ENCODE data around the gene COA1. TPM values are rescaled to one million over a fixed set of nuclear protein-coding genes. Genes with fewer than 3 reads are reported as not detected.
"Not testable (repeated sequence)": the region's sequence is repeated elsewhere in the genome, so short reads cannot be mapped to it uniquely, and the experiment has no call there.

The COA1 gene
- total RNA-seq, 1 experiment from 2014 or later = 65.5 TPM

DNA sequence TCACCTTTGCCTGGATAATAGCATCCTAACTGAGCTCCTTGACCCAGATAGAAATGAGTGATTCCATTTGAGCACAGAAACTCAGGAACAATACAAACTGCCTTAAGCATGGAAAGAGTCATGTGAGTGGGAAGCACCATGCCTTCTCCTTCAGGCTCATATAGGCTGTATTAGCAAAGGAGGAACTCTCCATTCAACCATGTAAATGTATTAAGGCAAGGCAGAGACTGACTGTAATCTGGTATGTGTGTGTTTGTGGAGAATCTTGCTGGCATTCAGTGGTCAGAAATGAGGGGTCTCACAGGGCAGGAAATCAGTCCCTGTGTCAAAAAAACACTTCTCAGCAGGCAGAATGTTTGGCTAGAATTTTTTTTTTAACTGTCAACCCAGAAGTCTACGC is 40.2 kb downstream of the COA1 start:
- POLR2A ChIA-PET = no interaction called here
- CTCF ChIA-PET = interaction anchor here (1.6 kb wide), 1 partner anchor 106 kb away, joined by 4 read pairs; the partner anchor contains the start of gene STK17A
- H3K27ac ChIP-seq (ENCODE audit: low read length) = no peak overlapping the region

DNA sequence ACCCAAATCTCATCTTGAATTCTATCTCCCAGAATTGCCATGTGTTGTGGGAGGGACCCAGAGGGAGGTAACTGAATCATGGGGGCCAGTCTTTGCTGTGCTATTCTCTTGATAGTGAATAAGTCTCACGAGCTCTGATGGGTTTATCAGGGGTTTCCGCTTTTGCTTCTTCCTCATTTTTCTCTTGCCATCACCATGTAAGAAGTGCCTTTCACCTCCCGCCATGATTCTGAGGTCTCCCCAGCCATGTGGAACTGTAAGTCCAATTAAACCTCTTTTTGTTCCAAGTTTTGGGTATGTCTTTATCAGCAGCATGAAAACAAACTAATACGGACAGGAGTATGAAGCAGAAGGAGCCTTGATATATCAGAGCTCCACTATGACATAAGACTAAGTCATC is 41.5 kb downstream of the COA1 start:
- ATAC-seq; H3K27ac ChIP-seq (ENCODE audit: low read length); H3K36me3 ChIP-seq (ENCODE audit: control insufficient read depth, insufficient read depth, low read length); H3K27me3 ChIP-seq (ENCODE audit: control insufficient read depth, insufficient read depth, low read length); H3K4me1 ChIP-seq (ENCODE audit: control insufficient read depth, insufficient read depth, low read length); BruUV-seq (replicated peaks); H3K4me3 ChIP-seq (ENCODE audit: low read depth in 2 of 2, low read length in 2 of 2); DNase-seq (ENCODE audit: low read depth, low spot score); POLR2A ChIA-PET; in situ Hi-C loops (cut with HindIII; ENCODE audit: low pct_unique_long_range_greater_than_20kb, low sequenced_read_pairs); intact Hi-C loops (cut with micrococcal nuclease; ENCODE audit: unreplicated experiment): not testable (repeated sequence)
- CTCF ChIA-PET = interaction anchor here (1.6 kb wide), 1 partner anchor 105 kb away, joined by 4 read pairs; the partner anchor contains the start of gene STK17A
- H3K9me3 ChIP-seq (ENCODE audit: control insufficient read depth, insufficient read depth, low read depth, low read length) = peaks cover 25% of the 10 kb centered on the region; the same call in 1 of the 2 replicates

More for the DNA sequence above, 40.2 kb downstream of the COA1 start:
- no TSS peak for BruUV-seq (replicated peaks)
- Histone ChIP-seq H3K4me1 (ENCODE audit: control insufficient read depth, insufficient read depth, low read length) (no peaks in the 10 kb centered on the region), H3K27me3 (ENCODE audit: control insufficient read depth, insufficient read depth, low read length) (no peaks in the 10 kb centered on the region), H3K4me3 (ENCODE audit: low read depth in 2 of 2, low read length in 2 of 2) (no peak overlapping the region), H3K36me3 (ENCODE audit: control insufficient read depth, insufficient read depth, low read length) (no peaks in the 10 kb centered on the region), H3K9me3 (ENCODE audit: control insufficient read depth, insufficient read depth, low read depth, low read length) (peaks cover 25% of the 10 kb centered on the region; the same call in 1 of the 2 replicates)
- TF ChIP-seq POLR2AphosphoS5 (IDR thresholded peaks at IDR 0.05; ENCODE audit: low read depth, low read length) (no peak), SIN3A (IDR thresholded peaks at IDR 0.05; ENCODE audit: borderline replicate concordance, insufficient read depth, low read depth, low read length) (no peak), TCF7L2 (IDR thresholded peaks at IDR 0.05; ENCODE audit: low read depth, low read length) (no peak)
- TF ChIP-seq, protein P1, sequence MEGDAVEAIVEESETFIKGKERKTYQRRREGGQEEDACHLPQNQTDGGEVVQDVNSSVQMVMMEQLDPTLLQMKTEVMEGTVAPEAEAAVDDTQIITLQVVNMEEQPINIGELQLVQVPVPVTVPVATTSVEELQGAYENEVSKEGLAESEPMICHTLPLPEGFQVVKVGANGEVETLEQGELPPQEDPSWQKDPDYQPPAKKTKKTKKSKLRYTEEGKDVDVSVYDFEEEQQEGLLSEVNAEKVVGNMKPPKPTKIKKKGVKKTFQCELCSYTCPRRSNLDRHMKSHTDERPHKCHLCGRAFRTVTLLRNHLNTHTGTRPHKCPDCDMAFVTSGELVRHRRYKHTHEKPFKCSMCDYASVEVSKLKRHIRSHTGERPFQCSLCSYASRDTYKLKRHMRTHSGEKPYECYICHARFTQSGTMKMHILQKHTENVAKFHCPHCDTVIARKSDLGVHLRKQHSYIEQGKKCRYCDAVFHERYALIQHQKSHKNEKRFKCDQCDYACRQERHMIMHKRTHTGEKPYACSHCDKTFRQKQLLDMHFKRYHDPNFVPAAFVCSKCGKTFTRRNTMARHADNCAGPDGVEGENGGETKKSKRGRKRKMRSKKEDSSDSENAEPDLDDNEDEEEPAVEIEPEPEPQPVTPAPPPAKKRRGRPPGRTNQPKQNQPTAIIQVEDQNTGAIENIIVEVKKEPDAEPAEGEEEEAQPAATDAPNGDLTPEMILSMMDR (IDR thresholded peaks at IDR 0.05) = no peak
- TF ChIP-seq, protein P2, sequence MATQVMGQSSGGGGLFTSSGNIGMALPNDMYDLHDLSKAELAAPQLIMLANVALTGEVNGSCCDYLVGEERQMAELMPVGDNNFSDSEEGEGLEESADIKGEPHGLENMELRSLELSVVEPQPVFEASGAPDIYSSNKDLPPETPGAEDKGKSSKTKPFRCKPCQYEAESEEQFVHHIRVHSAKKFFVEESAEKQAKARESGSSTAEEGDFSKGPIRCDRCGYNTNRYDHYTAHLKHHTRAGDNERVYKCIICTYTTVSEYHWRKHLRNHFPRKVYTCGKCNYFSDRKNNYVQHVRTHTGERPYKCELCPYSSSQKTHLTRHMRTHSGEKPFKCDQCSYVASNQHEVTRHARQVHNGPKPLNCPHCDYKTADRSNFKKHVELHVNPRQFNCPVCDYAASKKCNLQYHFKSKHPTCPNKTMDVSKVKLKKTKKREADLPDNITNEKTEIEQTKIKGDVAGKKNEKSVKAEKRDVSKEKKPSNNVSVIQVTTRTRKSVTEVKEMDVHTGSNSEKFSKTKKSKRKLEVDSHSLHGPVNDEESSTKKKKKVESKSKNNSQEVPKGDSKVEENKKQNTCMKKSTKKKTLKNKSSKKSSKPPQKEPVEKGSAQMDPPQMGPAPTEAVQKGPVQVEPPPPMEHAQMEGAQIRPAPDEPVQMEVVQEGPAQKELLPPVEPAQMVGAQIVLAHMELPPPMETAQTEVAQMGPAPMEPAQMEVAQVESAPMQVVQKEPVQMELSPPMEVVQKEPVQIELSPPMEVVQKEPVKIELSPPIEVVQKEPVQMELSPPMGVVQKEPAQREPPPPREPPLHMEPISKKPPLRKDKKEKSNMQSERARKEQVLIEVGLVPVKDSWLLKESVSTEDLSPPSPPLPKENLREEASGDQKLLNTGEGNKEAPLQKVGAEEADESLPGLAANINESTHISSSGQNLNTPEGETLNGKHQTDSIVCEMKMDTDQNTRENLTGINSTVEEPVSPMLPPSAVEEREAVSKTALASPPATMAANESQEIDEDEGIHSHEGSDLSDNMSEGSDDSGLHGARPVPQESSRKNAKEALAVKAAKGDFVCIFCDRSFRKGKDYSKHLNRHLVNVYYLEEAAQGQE (IDR thresholded peaks at IDR 0.05; ENCODE audit: insufficient read depth in 1 of 2, low read depth in 2 of 2, low read length in 1 of 2) = no peak
- intact Hi-C loops (cut with micrococcal nuclease; ENCODE audit: unreplicated experiment) (no loop called here), in situ Hi-C loops (cut with HindIII; ENCODE audit: low pct_unique_long_range_greater_than_20kb, low sequenced_read_pairs) (no loop called here)
- no peak for DNase-seq (ENCODE audit: low read depth, low spot score)
- no peak for ATAC-seq

DNA sequence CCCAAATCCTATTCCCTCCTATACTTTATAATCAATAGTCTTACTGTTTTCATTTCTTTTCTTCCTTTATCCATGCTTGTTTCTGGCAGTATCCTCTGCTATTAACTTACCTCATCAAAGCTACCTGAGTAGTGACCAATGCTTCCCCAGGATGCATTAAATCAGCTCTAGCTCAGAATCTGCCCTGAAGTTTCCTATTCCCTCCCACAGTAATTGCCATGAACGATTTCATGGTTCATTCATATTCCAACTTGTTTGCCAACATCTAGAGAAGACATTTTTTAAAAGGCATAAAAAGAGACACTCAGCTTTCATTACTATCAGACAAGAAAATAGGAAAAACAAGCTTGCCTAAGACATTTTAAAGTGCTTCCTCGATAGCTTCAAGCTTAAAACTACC is 42.3 kb downstream of the COA1 start:
- ATAC-seq (no peak), DNase-seq (ENCODE audit: low read depth, low spot score) (no peak)
- H3K27ac ChIP-seq (ENCODE audit: low read length) = no peak overlapping the region
- no peaks in the 10 kb centered on the region for H3K36me3 ChIP-seq (ENCODE audit: control insufficient read depth, insufficient read depth, low read length)
- ChIA-PET CTCF (interaction anchor here (1.7 kb wide), 1 partner anchor 13 kb away, joined by 5 read pairs; no protein-coding TSS in a partner anchor), POLR2A (no interaction called here)
- in situ Hi-C loops (cut with HindIII; ENCODE audit: low pct_unique_long_range_greater_than_20kb, low sequenced_read_pairs) (no loop called here), intact Hi-C loops (cut with micrococcal nuclease; ENCODE audit: unreplicated experiment) (no loop called here)
- TF ChIP-seq, protein P1 (IDR thresholded peaks at IDR 0.05) = no peak
- TF ChIP-seq, protein P2 (IDR thresholded peaks at IDR 0.05; ENCODE audit: insufficient read depth in 1 of 2, low read depth in 2 of 2, low read length in 1 of 2) = no peak
- no peak for TF ChIP-seq POLR2AphosphoS5 (IDR thresholded peaks at IDR 0.05; ENCODE audit: low read depth, low read length)
- no peak for TF ChIP-seq SIN3A (IDR thresholded peaks at IDR 0.05; ENCODE audit: borderline replicate concordance, insufficient read depth, low read depth, low read length)
- TF ChIP-seq TCF7L2 (IDR thresholded peaks at IDR 0.05; ENCODE audit: low read depth, low read length) = no peak
- H3K4me3 ChIP-seq (ENCODE audit: low read depth in 2 of 2, low read length in 2 of 2) = no peak overlapping the region
- BruUV-seq (replicated peaks) = no TSS peak
- H3K4me1 ChIP-seq (ENCODE audit: control insufficient read depth, insufficient read depth, low read length) = no peaks in the 10 kb centered on the region
- H3K27me3 ChIP-seq (ENCODE audit: control insufficient read depth, insufficient read depth, low read length) = no peaks in the 10 kb centered on the region
- peaks cover 25% of the 10 kb centered on the region; the same call in 1 of the 2 replicates for H3K9me3 ChIP-seq (ENCODE audit: control insufficient read depth, insufficient read depth, low read depth, low read length)
